H9 (cell line): ENCODE measurements around the gene C21orf58. TPM values are rescaled to one million over a fixed set of nuclear protein-coding genes. Genes with fewer than 3 reads are reported as not detected.

ENCODE experiments used
- DNase-seq: peaks from one replicate; pipeline ENCODE4 v3.0.0-alpha.2; 2017
- H2AFZ ChIP-seq: one replicate; pipeline ENCODE4 v1.6.1; 2013; ENCODE audit warnings: mild to moderate bottlenecking, low read length, control low read depth, moderate library complexity
- H2AK5ac ChIP-seq: 2 replicates; pipeline ENCODE4 v1.6.1; 2013; ENCODE audit warnings: low read length, control low read depth, mixed read lengths; ENCODE audit not compliant: insufficient read length
- H2BK120ac ChIP-seq: one replicate; pipeline ENCODE4 v1.6.1; 2013; ENCODE audit warnings: low read depth, mild to moderate bottlenecking, low read length, control low read depth, inconsistent platforms; ENCODE audit not compliant: poor library complexity, severe bottlenecking
- H2BK12ac ChIP-seq: 2 replicates; pipeline ENCODE4 v1.6.1; 2013; ENCODE audit warnings: low read length, control low read depth, mixed read lengths, low read depth; ENCODE audit not compliant: insufficient read length
- H2BK15ac ChIP-seq: 2 replicates; pipeline ENCODE4 v1.6.1; 2013; ENCODE audit warnings: low read depth, low read length, control low read depth
- H2BK20ac ChIP-seq: one replicate; pipeline ENCODE4 v1.6.1; 2013; ENCODE audit warnings: low read depth, mild to moderate bottlenecking, low read length, control low read depth, inconsistent platforms; ENCODE audit not compliant: poor library complexity, severe bottlenecking
- H2BK5ac ChIP-seq: 2 replicates; pipeline ENCODE4 v1.6.1; 2013; ENCODE audit warnings: low read length, control low read depth, mixed read lengths; ENCODE audit not compliant: insufficient read length
- H3K14ac ChIP-seq: 2 replicates; pipeline ENCODE4 v1.6.1; 2013; ENCODE audit warnings: low read length, control low read depth; ENCODE audit not compliant: insufficient read depth
- H3K18ac ChIP-seq: 2 replicates; pipeline ENCODE4 v1.6.1; 2013; ENCODE audit warnings: low read depth, mild to moderate bottlenecking, mixed read lengths, low read length, control low read depth; ENCODE audit not compliant: insufficient read length
- H3K23ac ChIP-seq: 2 replicates; pipeline ENCODE4 v1.6.1; 2013; ENCODE audit warnings: low read length, control low read depth, mixed read lengths, low read depth; ENCODE audit not compliant: insufficient read length
- H3K23me2 ChIP-seq: 2 replicates; pipeline ENCODE4 v1.6.1; 2013; ENCODE audit warnings: low read depth, mild to moderate bottlenecking, mixed read lengths, low read length, control low read depth; ENCODE audit not compliant: insufficient read length, poor library complexity, severe bottlenecking
- H3K27ac ChIP-seq: 2 replicates; pipeline ENCODE4 v1.5.1; 2013; ENCODE audit warnings: low read length, control low read depth, mixed read lengths, low read depth; ENCODE audit not compliant: insufficient read length
- H3K27me3 ChIP-seq: 2 replicates; pipeline ENCODE4 v1.6.1; 2013; ENCODE audit warnings: low read length, control low read depth, inconsistent platforms; ENCODE audit not compliant: insufficient read depth
- H3K4ac ChIP-seq: 2 replicates; pipeline ENCODE4 v1.6.1; 2013; ENCODE audit warnings: low read depth, mild to moderate bottlenecking, control low read depth, inconsistent platforms, low read length, moderate library complexity
- H3K4me1 ChIP-seq: 2 replicates; pipeline ENCODE4 v1.6.1; 2013; ENCODE audit warnings: low read length, control low read depth, inconsistent platforms; ENCODE audit not compliant: insufficient read depth
- H3K4me2 ChIP-seq: 2 replicates; pipeline ENCODE4 v1.6.1; 2013; ENCODE audit warnings: low read length, control low read depth, mixed read lengths; ENCODE audit not compliant: insufficient read length, insufficient read depth
- H3K56ac ChIP-seq: 2 replicates; pipeline ENCODE4 v1.6.1; 2013; ENCODE audit warnings: low read depth, mild to moderate bottlenecking, mixed read lengths, low read length, control low read depth; ENCODE audit not compliant: insufficient read length
- H3K79me1 ChIP-seq: 2 replicates; pipeline ENCODE4 v1.6.1; 2013; ENCODE audit warnings: low read depth, mild to moderate bottlenecking, moderate library complexity, low read length, control low read depth, inconsistent platforms; ENCODE audit not compliant: insufficient read depth, poor library complexity, severe bottlenecking
- H3K79me2 ChIP-seq: 2 replicates; pipeline ENCODE4 v1.6.1; 2013; ENCODE audit warnings: low read length, control low read depth, inconsistent platforms; ENCODE audit not compliant: insufficient read depth
- H3K9ac ChIP-seq: 2 replicates; pipeline ENCODE4 v1.6.1; 2013; ENCODE audit warnings: low read length, control low read depth, mixed read lengths; ENCODE audit not compliant: insufficient read length; ENCODE audit errors: extremely low read depth
- H3K9me3 ChIP-seq: one replicate; pipeline ENCODE4 v1.6.1; 2013; ENCODE audit warnings: low read depth, low read length, inconsistent platforms; ENCODE audit not compliant: control insufficient read depth
- H3T11ph ChIP-seq: one replicate; pipeline ENCODE4 v1.6.1; 2013; ENCODE audit warnings: mild to moderate bottlenecking, low read length, control low read depth, inconsistent platforms
- H4K20me1 ChIP-seq: one replicate; pipeline ENCODE4 v1.6.1; 2013; ENCODE audit not compliant: control insufficient read depth, insufficient read length, insufficient read depth
- H4K5ac ChIP-seq: 2 replicates; pipeline ENCODE4 v1.6.1; 2013; ENCODE audit warnings: low read depth, mild to moderate bottlenecking, mixed read lengths, low read length, control low read depth; ENCODE audit not compliant: insufficient read length
- H4K8ac ChIP-seq: replicated peaks from 2 replicates; pipeline ENCODE4 v1.6.1; 2013; ENCODE audit warnings: low read length, control low read depth, mixed read lengths, low read depth; ENCODE audit not compliant: insufficient read length
- H4K91ac ChIP-seq: 2 replicates; pipeline ENCODE4 v1.6.1; 2013; ENCODE audit warnings: low read depth, mild to moderate bottlenecking, moderate library complexity, mixed read lengths, low read length, control low read depth; ENCODE audit not compliant: insufficient read length
- H3K27ac Mint-ChIP-seq, 3 experiments: 2 replicates in 2 of 3; 3 replicates in 1 of 3; pipeline ENCODE4 v1.8.0; 2020 to 2021; ENCODE audit warnings: mixed read lengths in 3 of 3, mild to moderate bottlenecking in 1 of 3, moderate library complexity in 1 of 3
- H3K27me3 Mint-ChIP-seq: 2 replicates; pipeline ENCODE4 v1.8.0; 2021; ENCODE audit warnings: low read depth, mild to moderate bottlenecking, moderate library complexity, mixed read lengths
- H3K36me3 Mint-ChIP-seq, 3 experiments: 2 replicates in 2 of 3; 3 replicates in 1 of 3; pipeline ENCODE4 v1.8.0; 2020 to 2021; ENCODE audit warnings: low read depth in 3 of 3, mixed read lengths in 3 of 3; ENCODE audit not compliant: insufficient read depth in 1 of 3
- H3K4me1 Mint-ChIP-seq, 2 experiments: 2 replicates each; pipeline ENCODE4 v1.8.0; 2020; ENCODE audit warnings: mixed read lengths in 2 of 2
- H3K4me3 Mint-ChIP-seq, 2 experiments: 2 replicates in 1 of 2; 3 replicates in 1 of 2; pipeline ENCODE4 v1.8.0; 2020 to 2021; ENCODE audit warnings: mild to moderate bottlenecking in 2 of 2, mixed read lengths in 2 of 2, moderate library complexity in 1 of 2
- H3K9me3 Mint-ChIP-seq, 2 experiments: 2 replicates in 1 of 2; 3 replicates in 1 of 2; pipeline ENCODE4 v1.8.0; 2020; ENCODE audit warnings: mild to moderate bottlenecking in 2 of 2, mixed read lengths in 2 of 2, moderate library complexity in 1 of 2
- CTCF ChIP-seq: fragments of 200-600 bp; sonication (generic); conservative IDR thresholded peaks from 3 replicates; pipeline ENCODE4 v1.8.0; 2021; ENCODE audit warnings: antibody characterized with exemption, mild to moderate bottlenecking
- WGBS: extraction: QIAGEN DNeasy Blood & Tissue Kit; methylation state at CpG from one replicate; pipeline ENCODE4 v1.1.7; 2013; ENCODE audit warnings: missing lambda C conversion rate, low lambda C conversion rate, mixed read lengths; ENCODE audit not compliant: insufficient read length; ENCODE audit errors: extremely low coverage; 5-methylcytosine and 5-hydroxymethylcytosine counted together
- total RNA-seq: library from RNA; stranded (reverse); gene quantifications from 2 replicates; pipeline ENCODE4 v1.2.1, GENCODE V29; 2021

C21orf58 gene
- total RNA-seq, 1 experiment from 2014 or later, result 17.2 TPM

DNA sequence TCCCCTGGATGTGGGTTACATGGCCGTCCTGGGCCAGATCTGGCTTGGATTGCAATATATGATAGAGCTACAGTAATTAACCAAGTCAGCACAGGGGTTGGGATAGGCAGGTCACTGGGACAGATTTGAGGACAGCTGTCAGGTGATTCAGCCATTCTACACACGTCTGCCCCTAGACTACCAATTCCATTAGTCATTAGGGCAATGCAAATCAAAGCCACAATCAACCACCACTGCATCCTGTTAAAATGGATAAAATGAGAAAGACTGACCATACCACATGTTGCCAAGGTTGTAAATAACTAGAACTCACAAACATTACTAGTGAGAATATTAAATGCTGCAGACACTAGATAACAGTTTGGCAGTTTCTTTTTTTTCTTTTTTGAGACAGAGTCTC lies 16.0 kb downstream of the C21orf58 start:
- no peak overlapping the region for H4K5ac ChIP-seq
- no peak overlapping the region for H2BK20ac ChIP-seq
- no peak overlapping the region for H4K8ac ChIP-seq
- H3K9me3 Mint-ChIP-seq, result no peaks in the 10 kb centered on the region
- H2AK5ac ChIP-seq, result no peak overlapping the region
- peaks cover 17 to 58% (median 48%) of the 10 kb centered on the region in 3 experiments; a peak in 6 of 7 replicates for H3K36me3 Mint-ChIP-seq
- TF ChIP-seq CTCF, result no peak
- no peak overlapping the region for H3K9ac ChIP-seq
- H3K9me3 ChIP-seq, result no peaks in the 10 kb centered on the region
- no peak overlapping the region for H3K14ac ChIP-seq
- H2BK15ac ChIP-seq, result no peak overlapping the region
- H3K23ac ChIP-seq, result no peak overlapping the region
- H3T11ph ChIP-seq, result no peak overlapping the region
- no peak overlapping the region for H3K56ac ChIP-seq
- no peak overlapping the region for H3K4me2 ChIP-seq
- no peak overlapping the region for H4K91ac ChIP-seq
- H3K27me3 Mint-ChIP-seq, result no peaks in the 10 kb centered on the region
- no peaks in the 10 kb centered on the region for H3K27me3 ChIP-seq
- H3K4ac ChIP-seq, result no peak overlapping the region
- H4K20me1 ChIP-seq, result peaks cover 2% of the 10 kb centered on the region
- H3K4me3 Mint-ChIP-seq, result no peak overlapping the region
- WGBS, result no CpG with 5 or more reads among the region's 2 CpGs
- no peaks in the 10 kb centered on the region for H3K4me1 ChIP-seq
- no peak overlapping the region for H2AFZ ChIP-seq
- no peak overlapping the region for H2BK5ac ChIP-seq
- H3K79me1 ChIP-seq, result no peaks in the 10 kb centered on the region
- H2BK120ac ChIP-seq, result no peak overlapping the region
- no peak overlapping the region for H3K27ac ChIP-seq
- H3K18ac ChIP-seq, result no peak overlapping the region
- no peaks in the 10 kb centered on the region for H3K23me2 ChIP-seq
- no peaks in the 10 kb centered on the region for H3K4me1 Mint-ChIP-seq
- DNase-seq, result no peak
- no peaks in the 10 kb centered on the region for H3K79me2 ChIP-seq
- no peak overlapping the region for H2BK12ac ChIP-seq
- H3K27ac Mint-ChIP-seq, result no peak overlapping the region
